ENCODE measurements around the gene CCDC50. TPM values are rescaled to one million over a fixed set of nuclear protein-coding genes. Genes with fewer than 3 reads are reported as not detected.

CCDC50 gene
- total RNA-seq, 1 donor from 2014 or later: 51.2 TPM

- Histone ChIP-seq H3K9ac (no peak overlapping the region), H3K4me2 (no peak overlapping the region), H4K20me1 (ENCODE audit: low read depth) (no peaks in the 10 kb centered on the region), H3K27ac (no peak overlapping the region), H2AFZ (replicated peaks) (no peak overlapping the region), H3K36me3 (no peaks in the 10 kb centered on the region), H3F3A (ENCODE audit: low read depth) (peaks cover 4% of the 10 kb centered on the region), H3K9me3 (ENCODE audit: low read depth) (no peaks in the 10 kb centered on the region), H3K4me1 (peaks cover under 1% of the 10 kb centered on the region), H3K27me3 (no peaks in the 10 kb centered on the region), H3K4me3 (no peak overlapping the region), H3K79me2 (ENCODE audit: low read depth) (no peaks in the 10 kb centered on the region)
- no peak for TF ChIP-seq EZH2 (IDR thresholded peaks at IDR 0.05)
- TF ChIP-seq, protein P1, sequence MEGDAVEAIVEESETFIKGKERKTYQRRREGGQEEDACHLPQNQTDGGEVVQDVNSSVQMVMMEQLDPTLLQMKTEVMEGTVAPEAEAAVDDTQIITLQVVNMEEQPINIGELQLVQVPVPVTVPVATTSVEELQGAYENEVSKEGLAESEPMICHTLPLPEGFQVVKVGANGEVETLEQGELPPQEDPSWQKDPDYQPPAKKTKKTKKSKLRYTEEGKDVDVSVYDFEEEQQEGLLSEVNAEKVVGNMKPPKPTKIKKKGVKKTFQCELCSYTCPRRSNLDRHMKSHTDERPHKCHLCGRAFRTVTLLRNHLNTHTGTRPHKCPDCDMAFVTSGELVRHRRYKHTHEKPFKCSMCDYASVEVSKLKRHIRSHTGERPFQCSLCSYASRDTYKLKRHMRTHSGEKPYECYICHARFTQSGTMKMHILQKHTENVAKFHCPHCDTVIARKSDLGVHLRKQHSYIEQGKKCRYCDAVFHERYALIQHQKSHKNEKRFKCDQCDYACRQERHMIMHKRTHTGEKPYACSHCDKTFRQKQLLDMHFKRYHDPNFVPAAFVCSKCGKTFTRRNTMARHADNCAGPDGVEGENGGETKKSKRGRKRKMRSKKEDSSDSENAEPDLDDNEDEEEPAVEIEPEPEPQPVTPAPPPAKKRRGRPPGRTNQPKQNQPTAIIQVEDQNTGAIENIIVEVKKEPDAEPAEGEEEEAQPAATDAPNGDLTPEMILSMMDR (IDR thresholded peaks at IDR 0.05): no peak
- no peak for TF ChIP-seq EZH2phosphoT487 (IDR thresholded peaks at IDR 0.05)
- H3K27me3 Mint-ChIP-seq (ENCODE audit: insufficient read depth, low read depth): no peaks in the 10 kb centered on the region
- no peaks in the 10 kb centered on the region for H3K4me1 Mint-ChIP-seq
- H3K4me3 Mint-ChIP-seq: no peak overlapping the region
- peaks cover 10% of the 10 kb centered on the region for H3K9me3 Mint-ChIP-seq
- H3K36me3 Mint-ChIP-seq: no peaks in the 10 kb centered on the region
- H3K27ac Mint-ChIP-seq: no peak overlapping the region
- DNase-seq (ENCODE audit: low spot score): no peak
These were observed 115.4 kb downstream of the CCDC50 start for GRCh38 chr3:191444569-191444968.

Other genes starting within 250 kb of the CCDC50 start
- 0.28 and 1.2 TPM in 2 replicates for gene OSTN, start 130.2 kb upstream of the CCDC50 start, total RNA-seq (ENCODE audit: low replicate concordance)
- not detected in 2 replicates for gene UTS2B, start 1.1 kb downstream of the CCDC50 start, total RNA-seq (ENCODE audit: low replicate concordance)
- not detected in 2 replicates for gene PYDC2, start 131.8 kb downstream of the CCDC50 start, total RNA-seq (ENCODE audit: low replicate concordance)

Measured in neural progenitor cell (in vitro differentiated cells).